ENCODE data around the gene GPR42.
"Not testable (repeated sequence)": the region's sequence is repeated elsewhere in the genome, so short reads cannot be mapped to it uniquely, and the experiment has no call there.

Gene GPR42

GRCh38 chr19:35347171-35347929 lies 23.5 kb upstream of the GPR42 start, which contains the start of gene FFAR1:
Gene FFAR1, plus strand, starts transcription at chr19:35347902. Its CDS starts 3,650 bp downstream, at chr19:35351552.
- DNase-seq = no peak

GRCh38 chr19:35347930-35348298 lies 23.0 kb upstream of the GPR42 start:
- no peak for DNase-seq

- no peak for DNase-seq
Measured at GRCh38 chr19:35348911-35349611, 21.8 kb upstream of the GPR42 start.

- DNase-seq = no peak
Measured at GRCh38 chr19:35349614-35350521, 21.0 kb upstream of the GPR42 start.

GRCh38 chr19:35350591-35350990 lies 20.3 kb upstream of the GPR42 start:
- DNase-seq = no peak

DNA sequence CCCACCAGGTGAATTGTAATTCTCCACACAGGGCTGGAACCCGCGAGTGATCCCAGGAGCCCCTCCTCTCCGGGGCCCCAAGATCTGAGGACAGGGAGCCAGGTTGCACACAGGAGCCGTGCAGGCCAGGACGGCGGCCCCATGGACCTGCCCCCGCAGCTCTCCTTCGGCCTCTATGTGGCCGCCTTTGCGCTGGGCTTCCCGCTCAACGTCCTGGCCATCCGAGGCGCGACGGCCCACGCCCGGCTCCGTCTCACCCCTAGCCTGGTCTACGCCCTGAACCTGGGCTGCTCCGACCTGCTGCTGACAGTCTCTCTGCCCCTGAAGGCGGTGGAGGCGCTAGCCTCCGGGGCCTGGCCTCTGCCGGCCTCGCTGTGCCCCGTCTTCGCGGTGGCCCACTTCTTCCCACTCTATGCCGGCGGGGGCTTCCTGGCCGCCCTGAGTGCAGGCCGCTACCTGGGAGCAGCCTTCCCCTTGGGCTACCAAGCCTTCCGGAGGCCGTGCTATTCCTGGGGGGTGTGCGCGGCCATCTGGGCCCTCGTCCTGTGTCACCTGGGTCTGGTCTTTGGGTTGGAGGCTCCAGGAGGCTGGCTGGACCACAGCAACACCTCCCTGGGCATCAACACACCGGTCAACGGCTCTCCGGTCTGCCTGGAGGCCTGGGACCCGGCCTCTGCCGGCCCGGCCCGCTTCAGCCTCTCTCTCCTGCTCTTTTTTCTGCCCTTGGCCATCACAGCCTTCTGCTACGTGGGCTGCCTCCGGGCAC lies 19.3 kb upstream of the GPR42 start:
- DNase-seq = no peak

- no peak for DNase-seq
Measured at GRCh38 chr19:35352177-35352447, 18.8 kb upstream of the GPR42 start.

DNA sequence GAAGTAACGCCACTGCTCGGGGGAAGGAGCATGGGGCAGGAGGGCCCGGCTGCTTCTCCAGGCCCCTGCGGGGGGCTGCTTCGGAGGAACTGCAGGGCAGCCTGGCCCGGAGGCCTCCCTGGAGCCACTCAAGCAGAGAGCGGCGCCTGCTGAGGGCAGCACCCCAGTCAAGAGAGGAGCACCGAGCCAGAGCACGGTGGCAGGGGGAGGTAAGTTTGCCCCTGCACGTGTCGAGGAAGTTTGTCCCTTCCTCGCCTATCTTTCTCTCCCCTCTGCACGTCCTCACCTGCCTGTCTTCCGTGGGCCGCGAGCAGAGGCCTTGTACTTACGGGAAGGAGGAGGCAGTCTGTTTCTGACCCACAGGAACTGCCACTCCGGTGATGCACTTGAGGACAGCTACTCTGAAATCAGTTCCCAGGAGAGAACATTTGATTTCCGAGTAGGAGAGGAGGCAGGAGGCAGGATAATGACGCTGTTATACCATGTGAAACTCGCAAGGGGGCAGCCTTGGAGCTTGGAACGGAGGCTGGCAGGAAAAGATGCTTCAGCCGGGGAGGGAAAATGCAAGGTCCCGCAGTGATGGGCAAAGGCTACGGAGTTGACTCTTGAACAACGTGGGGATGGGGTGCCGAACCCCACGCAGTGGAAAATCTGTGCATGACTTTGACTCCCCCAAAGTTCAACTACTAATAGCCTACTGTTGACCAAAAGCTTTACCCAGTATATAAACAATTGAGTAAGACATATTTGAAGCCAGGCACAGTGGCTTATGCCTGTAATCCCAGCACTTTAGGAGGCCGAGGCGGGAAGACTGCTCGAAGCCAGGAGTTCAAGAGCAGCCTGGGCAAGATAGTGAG lies 18.2 kb upstream of the GPR42 start:
- DNase-seq = peak; percentile 78

DNA sequence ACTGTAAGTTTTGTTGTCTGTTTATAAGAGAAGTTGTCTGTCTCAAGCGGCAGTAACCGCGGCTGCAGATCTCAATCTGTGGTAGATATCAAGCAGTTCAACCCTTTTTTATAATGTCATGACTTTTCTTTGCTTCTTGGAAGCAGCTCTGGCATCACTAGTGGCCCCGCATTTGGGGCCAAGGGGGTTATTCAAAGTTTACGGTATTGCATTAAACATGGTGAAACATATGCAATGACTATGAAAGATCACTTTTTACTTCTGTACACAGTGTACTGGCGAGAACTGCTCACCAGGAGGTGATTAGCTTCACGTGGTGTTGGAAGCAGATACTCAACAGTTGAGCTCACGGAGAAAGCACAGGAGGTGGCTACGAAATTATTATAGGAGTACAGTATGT lies 17.2 kb upstream of the GPR42 start:
- DNase-seq = no peak

DNA sequence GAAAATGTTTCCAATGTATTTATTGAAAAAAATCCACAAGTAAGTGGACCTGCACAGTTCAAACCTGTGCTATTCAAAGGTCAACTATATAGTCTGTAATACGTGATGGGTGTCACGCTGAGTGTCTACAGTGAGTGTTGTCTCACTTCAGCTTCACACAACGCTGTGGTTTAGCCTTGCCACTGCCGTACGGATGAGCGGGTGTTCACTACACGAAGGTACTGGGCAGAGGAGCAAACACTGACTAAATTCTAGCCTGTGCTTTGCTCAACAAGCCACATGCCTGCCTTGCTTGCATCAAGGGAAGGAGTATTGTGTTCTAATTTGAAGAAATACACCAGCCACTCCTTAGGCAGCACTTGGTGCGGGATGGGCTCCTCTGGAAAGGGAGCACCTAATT lies 16.0 kb upstream of the GPR42 start:
- no peak for DNase-seq

DNA sequence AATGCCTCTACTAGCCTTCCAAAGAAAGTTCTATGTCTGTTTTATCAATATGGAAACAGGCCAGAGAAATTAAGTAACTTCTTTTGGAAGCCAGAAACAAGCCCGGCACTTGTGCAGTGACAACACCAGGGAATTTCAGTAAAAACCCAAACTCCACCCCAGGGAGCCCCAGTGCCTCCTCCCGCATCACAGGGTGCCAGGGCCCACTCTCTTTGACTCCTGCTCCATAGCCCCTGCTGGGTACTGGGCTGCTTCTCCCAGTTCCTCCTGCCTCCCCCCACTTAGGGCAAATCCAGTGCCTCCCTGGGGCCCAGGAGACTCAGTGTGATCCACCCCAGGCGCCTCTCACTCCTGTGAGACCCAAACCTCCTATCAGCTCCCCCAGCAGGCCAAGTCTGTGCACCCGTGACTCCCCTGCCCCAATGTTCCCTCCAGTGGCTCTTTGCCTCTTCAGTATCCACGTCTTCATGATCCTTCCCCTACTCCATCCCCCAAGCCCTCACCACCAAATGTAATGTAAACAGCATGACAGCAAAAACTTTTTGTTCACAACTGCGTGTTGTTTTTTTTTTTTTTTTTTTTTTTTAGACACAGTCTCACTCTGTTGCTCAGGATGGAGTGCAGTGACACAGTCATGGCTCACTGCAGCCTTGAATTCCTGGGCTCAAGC lies 14.9 kb upstream of the GPR42 start:
- DNase-seq = no peak

GRCh38 chr19:35357867-35358573 lies 12.8 kb upstream of the GPR42 start, which contains the start of gene FFAR3:
Gene FFAR3, plus strand, starts transcription at chr19:35358460. Its CDS starts 431 bp downstream, at chr19:35358891.
- DNase-seq = no peak

GRCh38 chr19:35358834-35359233 lies 12.0 kb upstream of the GPR42 start:
- not testable (repeated sequence) for DNase-seq

DNA sequence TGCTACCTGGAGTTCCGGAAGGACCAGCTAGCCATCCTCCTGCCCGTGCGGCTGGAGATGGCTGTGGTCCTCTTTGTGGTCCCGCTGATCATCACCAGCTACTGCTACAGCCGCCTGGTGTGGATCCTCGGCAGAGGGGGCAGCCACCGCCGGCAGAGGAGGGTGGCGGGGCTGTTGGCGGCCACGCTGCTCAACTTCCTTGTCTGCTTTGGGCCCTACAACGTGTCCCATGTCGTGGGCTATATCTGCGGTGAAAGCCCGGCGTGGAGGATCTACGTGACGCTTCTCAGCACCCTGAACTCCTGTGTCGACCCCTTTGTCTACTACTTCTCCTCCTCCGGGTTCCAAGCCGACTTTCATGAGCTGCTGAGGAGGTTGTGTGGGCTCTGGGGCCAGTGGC lies 11.5 kb upstream of the GPR42 start:
- DNase-seq = not testable (repeated sequence)

DNA sequence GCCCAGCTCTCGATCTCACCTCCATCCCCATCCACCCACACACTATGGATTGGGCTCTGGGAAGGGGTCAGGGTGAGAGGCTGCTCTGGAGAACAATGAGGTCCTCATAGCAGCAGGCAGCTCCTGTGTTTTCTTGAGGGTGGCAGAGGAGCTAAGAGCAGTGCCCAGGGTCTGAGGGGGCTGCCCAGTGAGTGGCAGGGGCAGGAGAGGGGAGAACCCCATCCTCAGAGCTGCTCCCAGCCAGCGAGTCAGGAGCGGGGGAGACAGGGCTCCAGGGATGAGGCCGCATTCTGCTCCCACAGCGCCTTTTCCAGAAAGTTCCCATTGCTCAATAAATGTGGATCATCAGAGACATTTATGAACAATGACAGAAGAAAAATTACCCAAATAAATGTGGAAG lies 10.8 kb upstream of the GPR42 start:
- DNase-seq = not testable (repeated sequence)

DNA sequence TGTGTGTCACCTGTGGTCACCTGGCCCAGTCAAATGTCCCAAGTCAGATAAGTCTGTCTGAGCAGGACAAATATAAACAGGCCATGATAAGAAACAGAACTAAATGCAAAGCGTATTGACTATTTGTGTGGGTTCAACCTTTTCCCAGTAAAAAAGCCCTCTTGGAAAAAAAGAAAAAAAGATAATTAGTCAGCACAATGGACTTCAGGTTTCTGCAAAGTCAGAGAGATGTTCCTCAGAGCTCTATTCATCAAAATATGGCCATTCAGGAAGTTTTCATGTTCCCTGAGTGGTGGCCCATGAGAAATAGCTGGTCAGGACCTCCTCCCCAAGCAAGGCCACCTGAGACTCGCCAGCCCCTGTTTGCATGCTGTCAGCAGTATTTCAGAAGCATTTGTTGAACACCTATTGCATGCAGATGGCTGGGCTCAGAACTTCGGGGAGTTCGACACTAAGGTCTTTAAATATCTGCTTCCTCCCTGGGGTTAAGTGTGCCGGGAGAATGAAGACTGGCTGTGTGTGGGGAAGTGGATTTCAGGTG lies 9.9 kb upstream of the GPR42 start:
- DNase-seq = no peak

DNA sequence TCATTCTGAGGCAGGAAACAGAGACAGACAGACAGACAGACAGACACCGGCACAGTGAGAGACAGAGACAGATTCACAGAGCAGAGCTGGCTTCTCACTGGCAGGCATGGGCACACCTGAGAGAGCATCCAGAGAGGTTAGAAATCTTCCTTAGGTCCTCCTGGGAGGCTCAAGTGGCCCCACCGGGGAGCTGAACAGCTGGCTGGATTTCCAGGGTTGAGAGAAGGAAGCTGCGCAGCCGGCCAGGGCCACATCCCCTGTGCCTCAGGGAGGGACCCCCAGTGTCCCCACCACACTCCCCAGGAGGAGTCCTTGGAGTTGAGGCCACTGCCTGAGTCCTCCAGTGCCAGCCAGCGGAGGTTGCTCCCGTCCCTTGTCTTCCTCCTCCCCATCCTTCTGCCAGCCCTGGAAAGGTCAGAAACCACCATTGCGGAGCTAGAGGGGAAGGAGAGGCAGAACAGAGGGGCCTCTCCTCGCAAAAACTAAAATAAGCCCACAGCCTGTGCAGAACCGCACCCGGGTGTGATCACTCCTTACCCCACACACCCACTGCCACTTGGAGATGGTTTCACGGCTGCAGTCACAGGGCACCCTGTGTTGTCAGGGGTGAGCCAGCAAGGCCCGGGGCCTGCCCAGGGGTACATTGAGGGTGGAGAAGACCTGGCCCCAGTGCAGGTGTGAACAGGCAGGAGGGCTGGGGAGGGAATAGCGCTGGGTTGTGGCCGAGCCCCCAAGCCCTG lies 8.4 kb upstream of the GPR42 start:
- no peak for DNase-seq

GRCh38 chr19:35363001-35363590 lies 7.8 kb upstream of the GPR42 start:
- DNase-seq = no peak

Data from NCI-H82 (cell line).